Non-pigmented ciliary epithelial cell (primary cell): Measurements from ENCODE around the gene RALGDS.
"Not testable (repeated sequence)": the region's sequence is repeated elsewhere in the genome, so short reads cannot be mapped to it uniquely, and the experiment has no call there.

ENCODE experiments used
- DNase-seq: peaks from one replicate; pipeline ENCODE4 v3.0.0-alpha.2; 2010; ENCODE audit warnings: low read depth

Gene RALGDS

DNA sequence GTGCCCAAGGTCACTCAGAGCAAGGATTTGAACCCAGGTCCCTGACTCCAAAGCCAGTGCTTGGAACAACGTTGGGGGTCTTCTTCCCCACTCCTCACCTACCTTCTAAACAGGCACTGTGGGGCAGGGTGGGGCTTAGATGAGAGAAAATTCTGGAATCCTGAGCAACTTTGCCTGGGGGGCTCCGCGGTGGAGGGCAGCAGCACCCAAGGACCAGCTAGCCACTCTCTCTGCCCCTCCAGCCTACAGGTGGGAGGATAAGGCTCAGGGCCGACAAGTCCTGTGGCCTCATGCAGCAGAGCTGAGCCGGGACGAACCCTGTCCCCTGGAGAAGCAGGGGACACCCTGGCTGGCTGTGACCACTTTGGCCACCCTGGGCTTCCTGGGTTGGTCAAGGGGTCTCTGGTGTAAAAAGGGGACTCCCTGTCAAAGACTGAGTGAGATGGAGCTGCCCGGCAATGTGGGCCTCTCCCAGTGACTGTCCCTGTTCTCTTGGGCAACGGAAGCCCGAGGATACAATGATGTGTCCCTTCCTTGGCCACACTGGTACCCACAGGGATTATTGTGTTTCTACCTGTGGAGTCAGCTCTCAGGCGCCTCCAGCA lies 32.8 kb downstream of the RALGDS start:
- DNase-seq: no peak

GRCh38 chr9:133087429-133088145 lies 33.5 kb downstream of the RALGDS start:
- DNase-seq: no peak

DNA sequence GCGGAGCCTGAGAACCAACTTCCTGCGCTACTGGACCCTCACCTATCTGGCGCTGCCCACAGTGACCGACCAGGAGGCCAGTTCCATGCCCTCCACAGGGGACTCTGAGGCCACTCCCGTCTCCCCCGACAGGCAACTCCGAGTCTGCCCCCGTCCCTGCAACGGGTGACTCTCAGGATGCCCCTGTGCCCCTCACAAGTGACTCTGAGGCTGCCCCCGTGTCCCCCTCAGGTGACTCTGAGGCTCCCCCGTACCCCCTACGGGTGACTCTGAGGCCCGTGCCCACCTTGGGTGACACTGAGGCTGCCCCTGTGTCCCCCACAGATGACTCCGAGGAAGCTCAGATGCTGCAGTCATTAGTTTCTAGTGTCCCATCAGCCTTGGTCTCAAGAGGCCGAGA lies 34.1 kb downstream of the RALGDS start:
- DNase-seq: no peak

DNA sequence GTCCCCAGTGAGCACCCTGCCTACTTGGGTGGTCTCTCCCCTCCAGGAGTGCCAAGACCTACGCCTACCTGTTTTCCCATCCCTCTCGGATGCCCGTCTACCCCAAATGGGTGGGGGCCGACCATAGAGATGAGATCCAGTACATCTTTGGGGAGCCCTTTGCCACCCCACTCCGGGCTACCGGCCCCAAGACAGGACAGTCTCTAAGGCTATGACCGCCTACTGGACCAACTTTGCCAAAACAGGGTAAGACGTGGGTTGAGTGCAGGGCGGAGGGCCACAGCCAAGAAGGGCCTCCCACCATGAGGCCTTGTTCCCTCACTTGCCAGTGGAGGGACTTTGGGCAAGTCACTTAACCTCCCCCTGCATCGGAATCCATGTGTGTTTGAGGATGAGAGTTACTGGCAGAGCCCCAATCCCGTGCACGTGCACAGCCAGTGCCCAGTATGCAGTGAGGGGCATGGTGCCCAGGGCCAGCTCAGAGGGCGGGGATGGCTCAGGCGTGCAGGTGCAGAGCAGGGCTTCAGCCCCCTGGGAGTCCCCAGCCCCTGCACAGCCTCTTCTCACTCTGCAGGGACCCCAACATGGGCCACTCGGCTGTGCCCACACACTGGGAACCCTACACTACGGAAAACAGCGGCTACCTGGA lies 34.7 kb downstream of the RALGDS start:
- not testable (repeated sequence) for DNase-seq

DNA sequence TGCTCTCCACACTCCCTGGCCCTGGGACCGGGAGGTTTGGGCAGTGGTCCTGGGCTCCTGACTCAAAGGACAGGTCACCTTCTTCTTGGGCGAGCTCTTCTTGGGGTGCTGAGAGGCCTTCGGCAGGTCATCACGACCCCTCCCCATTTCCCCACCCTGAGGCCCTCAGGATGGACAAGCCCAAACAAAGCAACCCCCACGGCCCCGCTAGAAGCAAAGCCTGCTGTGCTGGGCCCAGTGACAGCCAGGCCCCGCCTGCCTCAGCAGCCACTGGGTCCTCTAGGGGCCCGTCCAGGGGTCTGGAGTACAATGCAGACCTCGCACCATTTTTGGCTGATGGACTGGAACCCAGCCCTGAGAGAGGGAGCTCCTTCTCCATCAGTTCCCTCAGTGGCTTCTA lies 37.4 kb downstream of the RALGDS start:
- not testable (repeated sequence) for DNase-seq

GRCh38 chr9:133081957-133082644 lies 38.9 kb downstream of the RALGDS start:
- DNase-seq: not testable (repeated sequence)

DNA sequence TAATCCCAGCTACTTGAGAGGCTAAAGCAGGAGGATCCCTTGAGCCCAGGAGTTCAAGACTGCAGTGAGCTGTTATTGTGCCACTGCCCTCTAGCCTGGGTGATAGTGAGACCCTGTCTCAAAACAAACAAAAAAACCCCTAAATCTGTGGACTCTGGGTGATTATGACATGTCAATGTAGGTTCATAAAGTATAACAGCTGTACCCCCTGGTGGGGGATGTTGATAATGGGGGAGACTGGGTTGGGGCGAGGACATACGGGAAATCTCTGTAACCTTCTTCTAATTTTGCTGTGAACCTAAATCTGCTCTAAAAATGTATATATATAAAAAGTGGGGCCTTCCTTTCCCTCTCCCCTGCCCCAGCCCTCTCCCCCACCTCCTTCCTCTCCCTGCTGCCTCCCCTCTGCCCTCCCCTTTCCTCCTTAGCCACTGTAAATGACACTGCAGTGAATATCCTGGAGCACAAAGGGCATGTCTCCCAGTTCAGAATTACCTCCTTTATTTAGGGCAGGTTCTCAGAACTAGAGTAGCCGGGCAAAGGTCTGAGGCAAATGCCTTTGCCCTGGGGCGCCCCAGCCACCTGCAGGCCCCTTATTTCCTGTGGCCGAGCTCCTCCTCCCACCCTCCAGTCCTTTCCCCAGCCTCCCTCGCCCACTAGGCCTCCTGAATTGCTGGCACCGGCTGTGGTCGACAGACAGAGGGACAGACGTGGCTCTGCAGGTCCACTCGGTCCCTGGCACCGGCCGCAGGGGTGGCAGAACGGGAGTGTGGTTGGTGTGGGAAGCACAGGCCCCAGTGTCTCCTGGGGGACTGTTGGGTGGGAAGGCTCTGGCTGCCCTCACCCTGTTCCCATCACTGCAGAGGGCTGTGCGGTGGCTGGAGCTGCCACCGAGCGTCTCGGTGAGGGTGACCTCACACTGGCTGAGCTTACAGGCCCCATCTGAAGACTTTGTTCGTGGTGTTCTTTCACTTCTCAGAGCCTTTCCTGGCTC lies 40.0 kb downstream of the RALGDS start:
- DNase-seq: not testable (repeated sequence)

GRCh38 chr9:133080161-133080560 lies 40.9 kb downstream of the RALGDS start:
- no peak for DNase-seq

DNA sequence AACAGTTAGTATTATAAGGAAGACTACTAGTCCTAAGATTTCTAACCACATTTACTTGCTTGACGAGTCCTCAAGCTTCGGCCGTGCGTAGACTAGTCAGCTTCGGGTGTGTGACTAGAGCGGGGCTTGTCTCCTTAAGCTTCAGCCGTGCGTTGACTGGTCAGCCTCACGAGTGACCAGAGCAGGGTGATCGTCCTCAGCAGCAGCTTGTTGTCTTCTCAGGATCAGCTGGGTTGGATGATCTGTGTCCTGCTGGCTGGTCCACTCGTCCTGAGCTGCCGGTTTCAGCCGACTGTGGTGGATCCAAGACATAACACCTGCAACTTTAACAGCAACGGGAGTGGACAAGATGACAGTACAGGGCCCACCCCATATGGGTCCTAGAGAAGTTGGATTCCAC lies 42.6 kb downstream of the RALGDS start:
- no peak for DNase-seq

- DNase-seq: no peak
Measured at GRCh38 chr9:133076691-133077090, 44.3 kb downstream of the RALGDS start.

DNA sequence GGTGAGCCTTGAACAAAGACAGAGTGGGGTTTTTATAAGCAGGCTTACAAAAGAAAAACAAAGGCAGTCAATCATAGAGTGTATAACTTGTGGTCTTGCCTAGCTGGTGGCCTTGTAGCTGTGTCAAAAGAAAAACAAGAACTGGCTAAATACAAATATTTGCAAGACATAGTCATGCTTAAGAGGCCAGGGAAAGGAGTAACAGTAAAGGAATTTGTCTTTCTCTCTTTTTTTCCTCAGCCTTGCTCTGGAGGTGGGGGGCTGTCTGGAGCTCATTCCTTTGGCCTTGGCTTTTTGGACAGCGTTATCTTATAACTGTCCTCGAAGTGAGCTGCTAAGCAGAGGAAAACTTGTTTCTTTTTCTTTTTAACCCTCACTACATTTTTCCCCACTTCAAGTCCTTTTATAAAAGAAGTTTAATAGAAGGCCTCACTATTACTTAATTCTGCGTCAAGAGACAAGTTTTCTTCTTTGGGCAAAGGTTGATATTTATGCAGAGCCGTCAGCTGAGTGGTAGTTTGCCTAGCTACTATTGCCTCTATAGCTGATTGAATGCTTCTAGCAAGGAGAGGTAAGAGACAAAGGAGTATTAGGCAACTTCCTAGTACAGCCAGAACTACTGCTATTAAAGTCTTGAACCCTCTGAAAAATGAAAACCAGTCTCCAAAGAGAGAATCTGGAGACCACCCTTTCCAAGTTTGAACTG lies 45.0 kb downstream of the RALGDS start:
- DNase-seq: peak; percentile 70

DNA sequence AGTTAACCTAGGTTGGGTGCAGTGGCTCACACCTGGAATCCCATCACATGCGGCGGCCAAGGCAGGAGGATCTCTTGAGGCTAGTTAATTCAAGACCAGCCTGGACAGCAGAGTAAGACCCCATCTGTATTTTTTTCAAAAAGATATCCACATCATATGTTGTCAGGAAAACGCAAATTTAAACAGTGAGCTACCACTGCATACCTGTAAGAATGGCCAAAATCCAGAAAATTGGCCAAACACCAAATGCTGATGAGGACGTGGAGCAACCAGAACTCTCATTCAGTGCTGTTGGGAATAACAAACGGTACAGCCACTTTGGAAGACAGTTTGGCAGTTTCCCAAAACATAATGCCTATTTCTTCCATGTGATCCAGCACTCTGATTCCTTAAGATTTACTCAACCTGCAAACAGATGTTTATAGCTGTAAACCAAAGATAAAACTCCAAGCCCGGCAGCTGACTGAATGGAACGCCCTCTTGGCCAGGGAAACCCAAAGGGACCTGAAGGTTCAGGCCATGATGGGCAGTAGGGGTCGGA lies 46.9 kb downstream of the RALGDS start:
- DNase-seq: no peak

GRCh38 chr9:133073086-133074014 lies 47.7 kb downstream of the RALGDS start:
- DNase-seq: no peak

- not testable (repeated sequence) for DNase-seq
Measured at GRCh38 chr9:133072210-133072609, 48.8 kb downstream of the RALGDS start.

GRCh38 chr9:133071484-133072150 lies 49.4 kb downstream of the RALGDS start:
- no peak for DNase-seq

DNA sequence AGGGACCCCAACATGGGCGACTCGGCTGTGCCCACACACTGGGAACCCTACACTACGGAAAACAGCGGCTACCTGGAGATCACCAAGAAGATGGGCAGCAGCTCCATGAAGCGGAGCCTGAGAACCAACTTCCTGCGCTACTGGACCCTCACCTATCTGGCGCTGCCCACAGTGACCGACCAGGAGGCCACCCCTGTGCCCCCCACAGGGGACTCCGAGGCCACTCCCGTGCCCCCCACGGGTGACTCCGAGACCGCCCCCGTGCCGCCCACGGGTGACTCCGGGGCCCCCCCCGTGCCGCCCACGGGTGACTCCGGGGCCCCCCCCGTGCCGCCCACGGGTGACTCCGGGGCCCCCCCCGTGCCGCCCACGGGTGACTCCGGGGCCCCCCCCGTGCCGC lies 50.1 kb downstream of the RALGDS start:
- not testable (repeated sequence) for DNase-seq

- DNase-seq: not testable (repeated sequence)
Measured at GRCh38 chr9:133070500-133070961, 50.5 kb downstream of the RALGDS start.

DNA sequence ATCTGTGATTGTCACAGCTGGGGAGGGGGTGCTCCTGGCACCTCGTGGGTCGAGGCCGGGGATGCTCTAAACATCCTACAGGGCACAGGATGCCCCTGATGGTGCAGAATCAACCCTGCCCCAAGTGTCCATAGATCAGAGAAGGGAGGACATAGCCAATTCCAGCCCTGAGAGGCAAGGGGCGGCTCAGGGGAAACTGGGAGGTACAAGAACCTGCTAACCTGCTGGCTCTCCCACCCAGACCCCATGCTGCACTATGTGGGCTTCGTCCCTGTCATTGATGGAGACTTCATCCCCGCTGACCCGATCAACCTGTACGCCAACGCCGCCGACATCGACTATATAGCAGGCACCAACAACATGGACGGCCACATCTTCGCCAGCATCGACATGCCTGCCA lies 52.6 kb downstream of the RALGDS start:
- DNase-seq: not testable (repeated sequence)

GRCh38 chr9:133067813-133068212 lies 53.2 kb downstream of the RALGDS start:
- DNase-seq: no peak
